Tongue (tissue), 2 donors: ENCODE measurements around the gene PSMB3. TPM values are rescaled to one million over a fixed set of nuclear protein-coding genes. Genes with fewer than 3 reads are reported as not detected.

Source experiments
- DNase-seq: peaks from one replicate; pipeline ENCODE4 v3.0.0-alpha.2; 2015
- total RNA-seq: library from RNA; depleted of rRNA; stranded (reverse); fragments of >200 nt; gene quantifications from one replicate; pipeline ENCODE4 v1.2.3, GENCODE V29; 2014

The PSMB3 gene
- total RNA-seq, 1 donor from 2014 or later, result 64.7 TPM

DNA sequence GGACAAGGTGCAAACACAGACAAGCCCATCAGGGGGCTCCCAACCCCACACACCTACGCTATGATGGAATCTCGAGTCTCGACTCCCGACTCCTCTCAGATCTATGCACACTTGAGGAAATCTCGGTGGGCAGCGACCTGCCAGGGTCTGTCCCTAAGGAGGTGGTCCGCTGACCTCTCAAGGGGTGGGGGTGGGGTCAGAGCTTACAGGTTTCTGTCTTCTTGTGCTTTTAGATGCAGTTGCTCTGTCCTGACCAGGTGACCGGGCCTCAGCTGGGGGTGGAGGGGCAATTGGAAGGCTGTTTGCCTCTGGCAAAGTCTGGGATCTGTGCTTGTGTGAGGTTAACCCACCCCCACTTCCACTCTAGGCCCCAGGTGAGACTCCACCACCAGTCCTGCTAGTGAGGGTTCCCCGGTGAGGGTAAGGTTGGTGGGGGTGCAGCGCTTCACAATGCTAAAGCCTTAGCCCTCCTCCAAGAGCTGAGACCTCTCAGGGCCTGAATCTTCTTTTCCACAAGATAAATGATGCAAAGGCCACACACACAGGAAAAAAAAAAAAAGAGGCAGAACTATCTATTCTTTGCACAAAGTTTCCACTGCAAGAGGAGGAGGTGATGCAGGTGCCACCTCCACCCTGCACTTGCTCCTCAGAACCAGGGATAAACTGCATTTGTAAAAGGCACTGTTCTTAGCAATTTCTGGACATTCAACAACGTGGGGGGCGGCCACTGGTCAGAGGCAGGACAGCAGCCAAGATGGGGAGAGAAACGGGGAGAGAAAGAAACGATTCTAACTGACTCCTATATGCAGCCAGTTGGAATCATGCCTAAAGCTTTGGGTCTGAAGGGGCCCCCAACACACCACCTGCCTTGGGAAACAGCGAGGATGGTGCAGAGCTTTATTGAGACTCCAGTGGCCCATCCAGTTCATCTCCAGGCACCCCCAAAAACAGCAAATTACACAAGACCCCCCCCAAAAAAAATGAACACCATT lies 18.3 kb upstream of the PSMB3 start:
- no peak for DNase-seq

DNA sequence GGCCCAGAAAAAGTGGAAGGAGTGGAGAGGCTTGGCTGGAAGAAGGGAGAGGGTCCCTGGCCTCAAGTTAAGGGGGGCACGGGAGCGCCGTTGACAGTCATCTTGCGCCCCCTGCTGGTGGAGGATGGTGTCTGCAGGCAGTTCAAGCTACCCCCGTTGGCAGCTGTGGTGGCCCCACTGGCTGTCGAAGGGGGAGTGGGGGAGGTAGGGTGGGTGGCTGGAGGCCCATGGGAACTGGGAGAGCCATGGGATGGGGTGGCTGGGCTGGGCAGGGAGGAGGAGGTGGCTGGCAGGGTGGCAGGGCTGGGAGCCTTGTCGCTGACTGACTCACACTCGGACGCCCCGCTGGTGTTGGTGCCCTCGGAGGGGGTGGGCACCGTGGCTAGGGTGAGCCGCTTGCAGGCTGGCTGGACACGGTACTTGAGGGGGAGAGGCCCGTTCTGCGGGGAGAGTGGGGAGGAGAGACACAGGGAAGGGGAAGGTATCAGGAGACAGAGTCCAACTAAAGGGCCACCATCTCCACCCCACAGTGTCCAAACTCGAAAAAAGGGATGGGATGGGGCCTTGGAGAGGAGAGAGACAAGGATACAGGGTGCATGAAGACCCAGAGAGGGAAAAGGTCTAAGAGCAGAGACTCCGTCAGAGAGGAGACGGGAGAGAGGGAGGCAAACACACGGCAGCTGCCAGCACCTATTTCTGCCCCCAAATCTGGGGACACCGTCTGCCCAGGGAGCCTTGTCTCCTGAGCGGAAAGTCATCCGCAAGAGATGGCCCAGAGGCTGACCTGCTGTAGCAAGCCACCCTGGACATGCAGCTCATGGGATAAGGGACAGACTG lies 17.2 kb upstream of the PSMB3 start:
- DNase-seq, result peak; percentile 82

DNA sequence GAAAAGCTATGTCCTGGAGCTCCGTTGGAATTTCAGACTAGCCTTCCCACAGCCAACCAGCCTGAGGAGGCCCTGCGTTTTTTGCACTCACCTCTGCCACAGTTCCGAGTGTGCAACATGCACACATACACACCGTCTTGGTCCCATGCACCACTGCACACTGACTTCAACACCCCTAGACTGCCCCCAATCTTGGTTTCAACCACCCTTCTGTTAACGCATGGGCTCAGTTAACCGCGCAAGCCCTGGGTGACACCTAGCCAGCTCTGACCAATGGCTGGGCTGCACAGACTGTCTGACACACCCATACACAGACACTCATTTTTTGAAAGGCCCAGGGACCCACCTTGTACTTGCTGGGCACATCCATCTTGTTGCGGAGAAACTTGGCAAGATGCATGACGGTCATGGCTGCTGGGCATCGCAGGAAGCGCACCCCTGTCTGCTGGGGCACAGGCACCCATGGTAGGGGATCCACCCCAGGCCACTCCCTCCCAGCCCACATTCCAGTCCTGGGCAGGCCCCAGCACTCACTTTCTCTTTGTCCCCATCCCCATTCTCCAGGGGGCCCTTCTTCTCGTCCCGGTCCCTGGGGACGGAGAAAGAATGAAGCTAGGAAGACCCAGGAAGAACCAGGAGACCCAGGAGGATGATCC lies 14.4 kb upstream of the PSMB3 start:
- DNase-seq, result no peak

DNA sequence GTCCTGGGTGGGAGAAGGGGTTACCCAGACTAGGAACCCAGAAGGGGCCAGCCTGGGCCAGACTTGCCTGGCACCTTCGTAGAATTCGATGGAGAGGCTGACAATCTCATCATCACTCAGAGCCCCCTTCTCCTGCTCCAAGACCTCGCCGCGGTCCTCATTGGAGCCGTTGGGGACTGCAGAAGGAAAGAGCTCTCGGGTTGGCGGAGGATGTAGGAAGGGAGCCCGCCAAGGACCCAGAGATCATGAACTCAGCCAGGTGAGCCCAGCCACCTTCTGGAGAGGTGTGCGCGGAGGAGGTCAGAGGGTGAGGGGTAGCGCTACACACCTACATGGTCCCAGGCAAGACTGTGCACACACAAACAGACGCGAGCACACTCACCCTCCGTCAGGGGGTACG lies 13.9 kb upstream of the PSMB3 start:
- DNase-seq, result no peak

DNA sequence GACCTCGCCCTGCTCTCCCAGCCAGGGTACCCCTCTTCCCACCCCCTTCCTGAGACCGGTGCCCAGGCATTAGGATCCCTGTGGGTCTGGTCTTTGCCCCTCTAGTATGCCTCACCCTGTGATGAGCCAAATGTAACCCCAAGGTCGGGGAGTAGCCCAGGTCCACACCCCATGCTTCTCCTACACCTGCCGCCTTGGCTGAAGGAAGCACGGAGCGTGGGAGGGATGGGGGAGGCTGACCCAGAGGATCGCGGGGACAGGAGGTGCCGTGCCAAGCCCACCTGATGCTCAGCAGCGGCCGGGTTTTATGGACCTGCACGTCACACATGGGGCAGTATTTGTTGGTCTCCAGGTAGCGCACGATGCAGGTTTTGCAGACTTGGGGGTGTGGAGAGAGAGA lies 13.2 kb upstream of the PSMB3 start:
- no peak for DNase-seq

DNA sequence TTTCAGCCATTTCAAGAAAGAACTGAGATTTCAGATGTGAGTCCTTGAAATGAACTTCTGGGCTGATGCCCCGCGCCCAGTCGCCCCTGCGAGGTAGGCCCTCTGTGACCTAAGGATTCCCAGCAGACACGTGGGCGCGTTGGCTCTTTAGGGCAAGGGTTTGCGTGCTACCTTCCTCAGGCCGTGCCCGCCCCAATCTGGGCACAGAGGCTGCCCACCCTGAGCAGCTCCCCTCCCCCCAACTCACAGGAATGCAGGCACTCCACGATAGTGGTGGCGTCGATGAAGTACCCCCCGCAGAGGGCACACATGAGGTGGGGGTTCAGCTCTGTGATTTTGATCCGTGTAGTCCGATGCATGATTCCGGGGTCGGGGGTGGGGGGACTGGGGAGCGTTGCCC lies 12.5 kb upstream of the PSMB3 start:
- DNase-seq, result no peak

DNA sequence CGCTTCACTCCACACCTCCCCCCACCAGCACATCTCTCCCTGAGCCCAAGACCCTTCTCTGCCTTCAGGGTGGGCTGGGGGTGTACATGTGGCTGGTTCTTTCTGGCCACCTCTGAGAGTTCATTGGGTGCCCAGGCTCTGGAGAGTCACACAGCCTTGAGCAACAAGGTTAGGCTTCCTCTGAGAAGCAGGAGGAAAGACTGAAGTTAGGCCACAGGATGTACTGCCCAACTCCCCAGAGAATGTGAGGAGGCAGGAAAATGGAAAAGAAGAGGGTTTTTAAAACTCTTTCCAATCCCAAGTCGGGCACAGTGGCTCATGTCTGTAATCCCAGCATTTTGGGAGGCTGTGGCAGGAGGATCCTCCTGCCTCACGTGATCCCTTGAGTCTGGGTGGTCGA lies 11.7 kb upstream of the PSMB3 start:
- no peak for DNase-seq

DNA sequence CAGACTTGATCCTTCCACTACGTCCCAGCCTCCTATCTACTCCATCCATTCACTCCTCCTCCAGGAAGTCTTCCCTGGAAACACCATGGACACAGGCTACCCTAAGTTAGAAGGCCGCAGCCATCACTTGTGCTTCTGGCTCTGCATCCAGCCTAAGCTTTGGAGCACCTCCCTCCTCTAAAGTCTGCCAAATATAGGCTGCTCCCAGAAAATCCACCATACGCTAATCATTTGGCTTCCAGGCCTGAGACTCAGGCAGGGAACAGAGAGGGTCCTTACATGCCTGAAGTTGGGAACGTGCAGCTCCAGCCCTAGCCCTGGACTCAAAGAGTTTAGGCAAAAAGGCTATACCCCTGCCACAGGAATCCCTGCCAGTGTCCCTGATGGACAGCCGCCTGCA lies 11.1 kb upstream of the PSMB3 start:
- DNase-seq, result peak; percentile 74

DNA sequence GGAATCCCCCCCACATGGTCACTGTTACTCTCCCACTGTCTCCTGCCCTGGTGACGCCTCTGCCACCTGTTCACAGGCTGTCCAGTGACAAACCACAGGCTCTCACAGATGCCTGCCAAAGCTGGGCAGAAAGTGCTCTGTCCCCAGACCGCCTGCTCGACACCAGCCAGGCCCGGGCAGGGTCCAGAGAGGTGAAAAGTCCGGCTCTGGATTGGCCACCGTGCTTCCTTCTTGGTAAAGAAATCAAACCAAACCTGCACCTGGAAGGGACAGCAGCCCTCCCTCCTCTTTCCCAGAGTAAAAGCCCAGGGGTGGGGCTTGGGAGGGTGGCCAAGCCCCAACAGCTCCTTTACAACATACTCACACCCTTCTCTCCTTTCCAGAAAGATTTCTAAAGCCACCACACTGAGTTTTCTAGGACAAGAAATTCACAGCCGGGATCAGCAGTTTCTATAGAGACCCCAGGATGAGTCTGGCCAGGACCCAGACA lies 10.6 kb upstream of the PSMB3 start:
- peak; percentile 90 for DNase-seq

DNA sequence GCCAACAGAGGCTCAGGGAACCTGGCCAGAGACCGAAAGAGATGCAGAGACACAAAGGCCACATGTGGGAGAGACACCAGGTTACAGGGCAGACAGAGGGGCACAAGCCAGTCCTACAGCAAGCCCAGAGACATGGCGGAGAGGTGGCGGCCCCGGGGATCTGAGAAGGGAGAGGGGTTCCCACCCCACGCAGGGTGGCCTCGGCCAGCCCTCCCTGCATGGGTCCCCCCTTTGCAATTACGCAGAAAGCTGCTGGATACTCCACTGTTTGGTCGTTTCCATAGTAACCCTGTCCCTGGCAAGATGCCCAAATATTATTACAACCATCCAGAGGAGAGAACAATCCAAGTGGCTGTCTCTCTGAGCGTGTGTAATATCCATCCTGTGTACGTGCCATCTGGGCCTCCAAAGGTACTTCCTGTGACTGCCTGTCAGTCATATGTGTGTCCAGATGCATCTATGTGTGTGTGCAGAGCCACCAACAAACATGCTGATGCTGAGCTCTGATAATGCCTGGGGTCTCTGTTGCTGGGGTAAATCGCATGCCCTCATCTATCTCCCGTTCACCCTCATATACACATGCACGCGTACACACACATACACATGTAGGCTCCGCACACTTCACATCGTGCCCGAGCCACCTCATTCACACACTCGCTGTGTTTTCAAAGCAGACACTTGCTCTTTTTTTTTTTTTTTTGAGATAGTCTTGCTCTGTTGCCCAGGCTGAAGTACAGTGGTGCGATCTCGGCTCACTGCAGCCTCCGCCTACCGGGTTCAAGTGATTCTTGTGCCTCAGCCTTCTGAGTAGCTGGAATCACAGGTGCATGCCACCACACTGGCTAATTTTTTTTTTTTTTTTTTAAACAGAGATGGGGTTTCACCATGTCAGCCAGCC lies 9.9 kb upstream of the PSMB3 start:
- peak; percentile 98 for DNase-seq

DNA sequence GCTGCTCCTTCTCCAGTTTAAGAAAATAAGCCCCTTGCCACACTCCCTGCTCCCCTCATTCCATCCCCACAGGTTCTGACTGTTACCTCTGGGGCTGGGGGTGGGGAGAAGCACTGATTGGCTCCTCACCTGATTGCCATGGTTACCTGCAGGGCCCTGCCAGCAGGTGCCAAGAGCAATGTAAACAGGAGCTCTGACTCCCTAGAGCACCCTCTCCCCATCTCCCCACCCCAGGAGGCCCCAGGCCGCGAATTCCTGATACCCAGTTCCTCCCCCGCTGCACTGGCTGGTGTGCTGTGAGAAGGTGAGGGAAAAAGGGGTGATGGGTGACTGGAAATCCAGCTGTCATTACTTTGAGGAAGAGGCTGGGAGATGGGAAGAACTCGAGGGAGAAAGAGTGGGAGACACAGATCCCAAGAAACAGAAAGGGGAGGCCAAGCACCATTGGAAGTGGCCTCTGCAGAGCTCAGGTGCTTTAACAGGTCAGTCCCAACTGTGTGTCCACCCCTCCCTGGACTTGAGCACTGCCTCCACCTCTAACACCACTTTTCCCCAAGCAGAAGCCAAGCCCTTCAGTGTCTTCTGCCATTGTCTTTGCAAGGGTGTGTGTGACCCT lies 8.9 kb upstream of the PSMB3 start:
- DNase-seq, result peak; percentile 35

DNA sequence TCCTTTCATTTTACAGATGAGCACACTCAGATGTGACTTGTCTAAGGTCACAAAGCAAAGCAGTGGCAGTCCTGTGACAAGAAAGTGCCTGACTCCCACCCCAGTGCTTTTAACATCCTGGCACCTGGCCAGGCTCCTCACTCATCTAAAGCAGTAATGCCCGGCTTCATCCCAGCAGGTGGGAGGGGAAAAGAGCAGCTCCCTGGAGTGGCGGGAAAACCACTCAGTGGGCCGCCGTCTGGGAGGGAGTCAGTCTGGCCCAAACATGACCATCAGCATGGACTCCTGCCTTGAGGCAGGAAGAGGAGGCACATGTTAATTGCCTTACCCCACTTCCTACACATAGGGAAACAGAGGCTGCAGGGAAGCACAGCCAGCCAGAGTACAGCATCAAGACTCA lies 7.0 kb upstream of the PSMB3 start:
- peak; percentile 44 for DNase-seq

DNA sequence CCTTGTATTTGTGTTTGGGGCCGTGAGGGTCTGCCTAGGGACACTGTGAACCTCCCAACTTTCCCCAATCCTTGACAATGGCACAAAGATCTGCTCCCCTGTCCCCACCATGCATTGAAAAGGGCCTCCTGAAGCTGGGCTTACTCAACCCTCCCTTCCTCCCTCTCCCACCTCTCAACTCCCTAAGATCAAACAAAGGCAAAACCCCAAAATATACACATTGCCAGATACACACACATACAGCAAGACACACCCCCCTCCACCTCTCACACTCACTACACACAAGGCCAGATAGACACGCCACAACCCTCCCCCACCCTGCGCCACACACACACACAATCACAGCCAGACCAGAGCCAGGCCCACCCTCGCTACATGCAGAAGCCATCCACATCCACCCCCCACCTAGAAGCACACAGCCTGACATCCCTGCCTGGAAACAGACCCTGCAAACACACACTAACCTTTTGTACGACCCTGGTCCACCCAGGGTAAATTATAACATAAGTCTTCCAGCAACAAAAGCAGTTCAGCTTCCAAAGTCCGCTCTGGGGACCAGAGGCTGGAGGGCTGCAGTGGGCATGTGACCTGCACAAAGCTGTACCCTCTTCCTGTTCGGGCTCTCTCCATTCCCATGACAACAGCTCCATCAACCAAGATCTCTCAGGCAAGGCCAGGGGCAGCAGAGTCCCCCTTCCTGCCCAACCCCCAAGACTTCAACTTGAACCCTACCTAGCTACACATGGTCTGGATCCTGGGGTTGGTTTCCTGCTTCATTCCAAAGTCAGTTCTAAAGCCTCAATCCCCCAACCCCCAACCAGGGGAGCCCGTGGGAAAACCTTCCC lies 6.3 kb upstream of the PSMB3 start:
- DNase-seq, result peak; percentile 35

DNA sequence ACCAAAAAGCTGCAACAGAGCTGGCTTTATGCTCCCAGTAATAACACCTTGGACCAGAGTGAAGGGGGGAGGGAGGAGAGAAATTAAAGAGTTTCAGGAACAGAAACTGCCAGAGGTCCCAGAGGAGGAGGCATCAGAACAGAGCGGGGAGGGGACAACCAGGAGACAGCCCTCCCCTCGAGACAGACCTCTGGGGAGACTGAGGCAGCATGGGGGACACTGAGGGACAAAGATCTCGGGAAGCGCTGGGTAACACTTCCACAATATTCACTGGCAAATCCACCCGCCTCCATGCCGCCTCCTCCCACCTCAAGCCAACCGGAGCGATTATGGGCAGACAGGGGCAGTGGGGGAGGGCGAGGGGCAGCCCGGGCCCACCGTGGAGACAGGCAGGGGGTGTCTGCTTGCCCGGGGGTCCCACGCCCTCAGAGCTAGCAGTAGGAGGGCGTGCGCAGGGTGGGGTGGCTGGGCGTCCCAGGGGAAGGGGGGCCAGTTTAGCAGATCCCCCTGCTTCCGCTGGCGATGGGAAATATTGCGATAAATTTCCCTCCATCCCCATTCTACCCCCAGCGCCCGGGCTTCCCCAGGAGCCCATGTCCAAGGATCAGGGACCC lies 5.6 kb upstream of the PSMB3 start:
- no peak for DNase-seq

DNA sequence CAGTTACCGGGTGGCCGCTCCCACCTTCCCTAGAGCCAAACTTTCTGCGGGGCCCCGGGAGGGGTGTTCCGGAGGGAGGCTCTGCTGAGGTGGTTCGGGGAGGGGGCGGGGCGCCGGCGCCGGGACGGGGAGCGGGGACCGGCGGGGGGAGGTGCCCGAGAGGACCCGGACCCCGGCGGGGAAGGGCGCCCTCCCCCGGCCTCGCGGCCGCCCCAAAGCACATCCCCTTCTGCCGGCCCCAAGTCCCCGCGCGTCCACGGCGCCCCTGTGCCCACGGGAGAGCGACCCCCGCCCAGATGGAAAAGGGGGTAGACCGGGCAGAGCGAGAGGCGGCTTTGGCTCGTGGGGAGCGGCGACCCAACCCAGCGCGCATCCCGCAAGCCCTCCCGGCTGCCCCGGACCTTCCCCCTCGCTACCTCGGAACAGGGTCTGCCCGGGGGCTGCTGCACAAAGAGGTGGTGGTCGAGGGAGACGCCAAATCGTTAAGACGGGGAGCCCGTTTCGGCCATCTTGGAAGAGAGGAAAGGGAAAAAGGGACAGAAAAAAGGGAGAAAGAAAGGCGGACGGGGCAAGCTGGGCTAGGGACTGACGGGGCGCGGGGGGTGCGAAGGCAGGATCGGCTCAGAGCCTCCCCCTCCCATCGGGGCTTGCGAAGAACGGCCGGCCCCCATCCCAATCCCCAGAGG lies 4.9 kb upstream of the PSMB3 start:
- peak; percentile 69 for DNase-seq

DNA sequence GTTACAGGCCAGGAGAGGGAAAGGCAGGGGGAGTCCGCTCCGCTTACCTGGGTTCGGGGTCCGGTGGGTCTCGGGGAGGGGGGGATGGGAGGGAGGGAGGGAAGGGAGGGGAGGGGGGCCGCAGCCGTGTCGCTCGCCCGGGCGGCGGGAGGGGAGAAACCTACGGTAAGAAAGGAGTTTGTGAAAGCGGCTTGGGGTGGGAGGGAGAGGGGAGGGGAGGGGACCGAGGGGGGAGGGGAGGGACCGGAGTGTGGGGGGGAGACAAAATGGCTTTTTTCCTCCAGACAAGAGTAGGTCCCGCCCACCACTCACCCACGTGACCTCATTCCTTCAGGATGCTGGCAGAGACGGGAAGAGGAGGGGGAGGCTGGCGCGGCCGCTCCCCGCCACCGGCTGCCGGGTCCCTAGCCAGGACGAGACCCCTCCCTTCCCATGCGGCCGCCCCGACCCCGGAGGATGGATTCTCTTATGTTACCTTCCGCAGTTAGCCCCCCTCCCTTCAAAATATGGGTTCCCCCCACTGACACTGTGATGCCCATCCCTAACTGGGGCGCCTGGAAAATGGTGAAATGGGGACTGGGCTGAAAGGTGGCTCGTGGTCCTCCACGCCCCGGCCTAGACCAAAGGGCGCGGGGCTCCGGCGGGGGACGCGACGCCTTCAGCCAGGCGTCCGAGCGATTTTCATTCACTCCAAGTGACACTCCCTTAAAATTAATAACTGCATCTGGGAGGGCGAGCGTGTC lies 4.2 kb upstream of the PSMB3 start, which contains the start of gene PCGF2:
PCGF2 (minus strand) TSS at position 188 of the 743 bp plus-strand sequence. CDS start 7,934 bp downstream, outside the sequence.
- peak; percentile 97 for DNase-seq

DNA sequence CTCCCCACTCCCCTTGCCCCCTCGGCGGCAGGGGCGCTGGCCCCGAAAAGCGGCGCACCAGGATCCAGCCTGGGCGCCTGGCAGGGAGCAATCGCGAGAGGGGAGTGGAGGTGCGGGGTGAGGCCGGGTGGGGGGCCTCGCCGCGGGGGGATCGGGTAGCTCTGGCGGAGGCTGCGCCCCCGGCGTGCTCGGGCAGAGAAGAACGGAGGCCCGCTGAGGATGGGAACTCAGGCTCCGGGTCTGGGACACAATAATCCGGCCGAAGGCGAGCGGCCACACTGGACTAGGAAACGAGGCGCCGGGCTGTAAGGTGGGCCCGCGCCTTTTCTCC lies 3.7 kb upstream of the PSMB3 start:
- no peak for DNase-seq
